ENCODE data around the gene PGAM5. TPM values are rescaled to one million over a fixed set of nuclear protein-coding genes. Genes with fewer than 3 reads are reported as not detected.

PGAM5 gene
- total RNA-seq, 1 experiment from 2014 or later = 135 TPM

DNA sequence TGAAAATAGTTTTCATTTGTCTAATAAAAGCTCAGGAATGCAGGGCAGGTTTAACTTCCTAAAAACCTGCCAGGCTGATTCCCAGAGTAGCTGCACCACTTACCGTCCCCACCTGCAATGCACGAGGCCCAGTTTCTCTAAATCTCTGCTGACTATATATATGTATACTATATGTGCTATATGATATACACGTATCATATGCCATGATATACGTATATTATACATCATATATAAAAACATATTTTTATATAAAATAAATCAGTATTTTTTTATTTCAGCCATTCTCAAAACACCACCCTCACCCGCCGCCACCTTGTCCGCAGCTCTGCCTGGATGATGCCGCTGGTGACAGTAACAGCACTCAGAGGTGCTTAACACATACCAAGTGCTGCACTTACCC is 48.7 kb downstream of the PGAM5 start:
- DNase-seq (no peak), ATAC-seq (no peak)
- Histone ChIP-seq H3K79me2 (ENCODE audit: low read length) (peaks cover 83% of the 10 kb centered on the region), H3K27ac (ENCODE audit: low read length) (no peak overlapping the region), H3K4me1 (ENCODE audit: insufficient read depth, low read length) (peaks cover 13% of the 10 kb centered on the region), H2AFZ (ENCODE audit: low read length) (no peak overlapping the region), H3K4me2 (ENCODE audit: low read length) (peak overlapping the region; percentile 99), H3K9me3 (ENCODE audit: low read length) (no peaks in the 10 kb centered on the region), H3K9me2 (replicated peaks; ENCODE audit: low read length) (no peaks in the 10 kb centered on the region), H3K36me3 (ENCODE audit: low read depth, low read length) (peaks cover 14% of the 10 kb centered on the region), H4K20me1 (ENCODE audit: low read length) (peaks cover 42% of the 10 kb centered on the region), H3K9ac (ENCODE audit: low read length) (peak overlapping the region; percentile 99; the same call in 1 of the 2 replicates), H3K4me3 (ENCODE audit: low read length) (peak overlapping the region; percentile 77), H3F3A (ENCODE audit: low read length, unreplicated experiment) (no peaks in the 10 kb centered on the region), H3K27me3 (ENCODE audit: low read length) (no peaks in the 10 kb centered on the region)
- POLR2A ChIA-PET (ENCODE audit: unreplicated experiment) = interaction anchor here (0.6 kb wide), 1 partner anchor 66 kb away, joined by 5 read pairs; no protein-coding TSS in a partner anchor
- TF ChIP-seq EZH2phosphoT487 (IDR thresholded peaks at IDR 0.05; ENCODE audit: borderline replicate concordance, low read length) = no peak
- TF ChIP-seq EZH2 (IDR thresholded peaks at IDR 0.05; ENCODE audit: low read length, unreplicated experiment) = no peak
- TF ChIP-seq, protein P1, sequence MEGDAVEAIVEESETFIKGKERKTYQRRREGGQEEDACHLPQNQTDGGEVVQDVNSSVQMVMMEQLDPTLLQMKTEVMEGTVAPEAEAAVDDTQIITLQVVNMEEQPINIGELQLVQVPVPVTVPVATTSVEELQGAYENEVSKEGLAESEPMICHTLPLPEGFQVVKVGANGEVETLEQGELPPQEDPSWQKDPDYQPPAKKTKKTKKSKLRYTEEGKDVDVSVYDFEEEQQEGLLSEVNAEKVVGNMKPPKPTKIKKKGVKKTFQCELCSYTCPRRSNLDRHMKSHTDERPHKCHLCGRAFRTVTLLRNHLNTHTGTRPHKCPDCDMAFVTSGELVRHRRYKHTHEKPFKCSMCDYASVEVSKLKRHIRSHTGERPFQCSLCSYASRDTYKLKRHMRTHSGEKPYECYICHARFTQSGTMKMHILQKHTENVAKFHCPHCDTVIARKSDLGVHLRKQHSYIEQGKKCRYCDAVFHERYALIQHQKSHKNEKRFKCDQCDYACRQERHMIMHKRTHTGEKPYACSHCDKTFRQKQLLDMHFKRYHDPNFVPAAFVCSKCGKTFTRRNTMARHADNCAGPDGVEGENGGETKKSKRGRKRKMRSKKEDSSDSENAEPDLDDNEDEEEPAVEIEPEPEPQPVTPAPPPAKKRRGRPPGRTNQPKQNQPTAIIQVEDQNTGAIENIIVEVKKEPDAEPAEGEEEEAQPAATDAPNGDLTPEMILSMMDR (conservative IDR thresholded peaks at IDR 0.05; ENCODE audit: low read depth, low read length) = no peak
- CTCF ChIA-PET = no interaction called here
- intact Hi-C loops (cut with micrococcal nuclease) = no loop called here
- BruUV-seq (replicated peaks) = no TSS peak

DNA sequence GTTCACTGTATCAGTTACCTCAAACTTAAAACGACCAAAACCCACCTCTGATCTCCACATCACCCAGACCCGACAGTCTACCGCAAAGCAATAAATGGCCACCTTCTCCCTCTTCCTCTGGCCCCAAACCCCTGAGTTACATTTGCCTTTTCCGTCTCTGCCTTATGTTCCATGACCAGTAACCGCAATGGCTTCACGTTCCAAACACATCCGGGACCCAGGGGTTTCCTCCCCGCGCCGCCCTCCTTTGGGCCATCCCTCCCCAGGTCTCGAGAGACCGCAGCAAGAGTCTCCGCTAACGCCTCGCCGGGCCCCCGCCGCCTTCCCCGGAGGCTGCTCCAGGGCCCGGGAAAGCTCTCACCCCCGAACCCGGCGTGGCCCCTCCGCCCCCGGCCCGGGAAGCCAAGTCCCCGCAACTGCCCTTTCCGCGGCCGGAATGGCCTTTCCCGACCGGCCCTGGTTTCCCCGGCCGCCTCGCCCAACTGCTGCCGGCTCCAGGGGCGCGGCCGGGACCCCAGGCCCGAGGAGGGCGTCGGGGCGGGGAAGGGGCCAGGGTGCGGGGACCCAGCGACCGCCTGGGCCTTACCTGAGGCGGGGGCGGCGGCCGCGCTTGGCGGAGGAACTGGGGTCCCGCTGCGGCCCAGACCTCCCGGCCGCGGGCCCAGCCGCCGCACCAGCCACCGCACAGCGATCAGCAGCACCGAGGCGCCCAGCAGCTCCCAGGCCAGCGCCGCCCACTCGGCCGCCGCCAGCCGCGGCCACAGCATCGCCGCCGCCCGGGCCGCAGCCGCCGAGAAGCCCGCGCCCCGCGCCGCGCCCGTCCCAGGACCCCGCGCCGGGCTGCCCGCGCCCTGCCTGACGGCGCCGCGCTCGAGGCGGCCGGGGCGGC is 50.6 kb downstream of the PGAM5 start, which contains the start of gene ANKLE2:
Gene ANKLE2 (minus strand): TSS at position 801 of the 889 bp plus-strand sequence. CDS start 34 bp downstream, at position 767.
- ATAC-seq (peak; percentile 42), DNase-seq (peak; percentile 60)
- Histone ChIP-seq H3K79me2 (ENCODE audit: low read length) (peaks cover 63% of the 10 kb centered on the region), H3K36me3 (ENCODE audit: low read depth, low read length) (peaks cover 7% of the 10 kb centered on the region; the same call in 1 of the 2 replicates), H3K4me3 (ENCODE audit: low read length) (peak within 1 kb of the TSS; percentile 77), H3K27me3 (ENCODE audit: low read length) (no peaks in the 10 kb centered on the region), H3K9ac (ENCODE audit: low read length) (peak within 1 kb of the TSS; percentile 99), H3K27ac (ENCODE audit: low read length) (peak within 1 kb of the TSS; percentile 86), H3K4me1 (ENCODE audit: insufficient read depth, low read length) (peaks cover 15% of the 10 kb centered on the region), H4K20me1 (ENCODE audit: low read length) (peaks cover 33% of the 10 kb centered on the region), H2AFZ (ENCODE audit: low read length) (peak within 1 kb of the TSS; percentile 88), H3K4me2 (ENCODE audit: low read length) (peak within 1 kb of the TSS; percentile 99), H3F3A (ENCODE audit: low read length, unreplicated experiment) (no peaks in the 10 kb centered on the region), H3K9me2 (replicated peaks; ENCODE audit: low read length) (no peaks in the 10 kb centered on the region), H3K9me3 (ENCODE audit: low read length) (no peaks in the 10 kb centered on the region)
- ChIA-PET CTCF (no interaction called here), POLR2A (ENCODE audit: unreplicated experiment) (no interaction called here)
- intact Hi-C loops (cut with micrococcal nuclease) = loop anchor here (5.0 kb wide), 2 partner anchors 49 to 74 kb away; partner anchors contain the start of genes PGAM5, POLE and PXMP2
- BruUV-seq (replicated peaks) = no TSS peak
- no peak for TF ChIP-seq EZH2phosphoT487 (IDR thresholded peaks at IDR 0.05; ENCODE audit: borderline replicate concordance, low read length)
- TF ChIP-seq EZH2 (IDR thresholded peaks at IDR 0.05; ENCODE audit: low read length, unreplicated experiment) = no peak
- TF ChIP-seq, protein P1 (conservative IDR thresholded peaks at IDR 0.05; ENCODE audit: low read depth, low read length) = no peak
